HCT116 (cell line): Measurements from ENCODE around the gene GAREM2. TPM values are rescaled to one million over a fixed set of nuclear protein-coding genes. Genes with fewer than 3 reads are reported as not detected.

Source experiments
- ATAC-seq: fragments of 200-7000 bp; cut with Tn5 transposase; 2 replicates; pipeline ENCODE4 v1.9.1; 2020; ENCODE audit warnings: mild to moderate bottlenecking, moderate library complexity
- BruUV-seq: library from RNA; stranded (reverse); fragments of 400-500 nt; replicated peaks from 2 replicates; lab custom pipeline; 2021; lab: Mats Ljungman, UMichigan
- CTCF ChIA-PET: fragments of 300-600 bp; sonication (Branson Sonifier 250); formaldehyde crosslinking; loops from one replicate; lab custom pipeline; 2021; ENCODE audit warnings: antibody characterized with exemption; lab: Charles Lee
- POLR2A ChIA-PET: fragments of 300-600, 350-600 bp; sonication (Branson Sonifier 250); formaldehyde crosslinking; loops from one replicate; lab custom pipeline; 2021; ENCODE audit warnings: antibody characterized with exemption; lab: Charles Lee
- RAD21 ChIA-PET, 2 experiments: fragments of 300-600 bp; sonication (Branson Sonifier 250); formaldehyde crosslinking; loops; one replicate each; lab custom pipeline; 2023; ENCODE audit warnings: low total read pairs in 2 of 2; ENCODE audit not compliant: uncharacterized antibody in 2 of 2, unreplicated experiment in 2 of 2, low non-redundant PET in 1 of 2; lab: Charles Lee
- DNase-seq: peaks from one replicate; pipeline ENCODE4 v3.0.0-alpha.2; 2010; ENCODE audit warnings: low read depth, low spot score
- H2AFZ ChIP-seq: fragments of 200-600 bp; shearing (Covaris generic), sonication (generic); 2 replicates; pipeline ENCODE4 v1.6.1; 2017; ENCODE audit warnings: low read depth, mixed run types, mixed read lengths, antibody characterized with exemption, low read length; ENCODE audit not compliant: poor library complexity, severe bottlenecking
- H3K27ac ChIP-seq: 2 replicates; pipeline ENCODE4 v1.5.1; 2012; ENCODE audit warnings: low read depth, low read length
- H3K27me3 ChIP-seq: fragments of 200-600 bp; sonication (generic); 2 replicates; pipeline ENCODE4 v1.6.1; 2016; ENCODE audit warnings: mixed run types, low read length, mixed read lengths; ENCODE audit not compliant: insufficient read depth
- H3K36me3 ChIP-seq, 2 experiments: fragments of 200-500 bp in 1 of 2; fragments of 200-600 bp in 1 of 2; sonication (Bioruptor generic) in 1 of 2; sonication (generic) in 1 of 2; 2 replicates each; pipeline versions ENCODE4 v1.5.1 to v1.6.1; 2014 to 2016; ENCODE audit warnings: low read length in 2 of 2, inconsistent platforms in 1 of 2, mixed read lengths in 1 of 2, mixed run types in 1 of 2; ENCODE audit not compliant: insufficient read depth in 2 of 2, control insufficient read depth in 1 of 2
- H3K4me1 ChIP-seq, 2 experiments: fragments of 200-600 bp in 1 of 2; sonication (generic) in 1 of 2; 2 replicates each; pipeline versions ENCODE4 v1.5.1 to v1.6.1; 2012 to 2017; ENCODE audit warnings: low read length in 2 of 2, inconsistent platforms in 1 of 2, mild to moderate bottlenecking in 1 of 2, mixed read lengths in 1 of 2, mixed run types in 1 of 2, moderate library complexity in 1 of 2; ENCODE audit not compliant: insufficient read depth in 2 of 2, control insufficient read depth in 1 of 2
- H3K4me2 ChIP-seq: fragments of 200-600 bp; sonication (generic); 2 replicates; pipeline ENCODE4 v1.6.1; 2017; ENCODE audit warnings: mixed run types, low read length, mixed read lengths
- H3K4me3 ChIP-seq, 2 experiments: fragments of 200-600 bp in 1 of 2; sonication (generic) in 1 of 2; replicated peaks in 1 of 2; 2 replicates each; pipeline ENCODE4 v1.5.1; 2011 to 2016; ENCODE audit warnings: low read length in 2 of 2, control low read depth in 1 of 2, low read depth in 1 of 2, mild to moderate bottlenecking in 1 of 2, mixed read lengths in 1 of 2, mixed run types in 1 of 2
- H3K79me2 ChIP-seq: fragments of 200-600 bp; sonication (generic); 2 replicates; pipeline ENCODE4 v1.6.1; 2017; ENCODE audit warnings: mild to moderate bottlenecking, mixed run types, low read length, moderate library complexity, mixed read lengths; ENCODE audit not compliant: insufficient read depth
- H3K9ac ChIP-seq: fragments of 200-600 bp; sonication (generic); 2 replicates; pipeline ENCODE4 v1.6.1; 2016; ENCODE audit warnings: low read length, mixed read lengths
- H3K9me2 ChIP-seq: fragments of 200-600 bp; sonication (generic), shearing (Covaris generic); 2 replicates; pipeline ENCODE4 v1.6.1; 2017; ENCODE audit warnings: mixed run types, mild to moderate bottlenecking, moderate library complexity; ENCODE audit not compliant: insufficient read depth
- H3K9me3 ChIP-seq, 2 experiments: fragments of 200-500 bp in 1 of 2; fragments of 200-600 bp in 1 of 2; sonication (Bioruptor generic) in 1 of 2; sonication (generic) in 1 of 2; 2 replicates each; pipeline ENCODE4 v1.6.1; 2014 to 2017; ENCODE audit warnings: low read length in 2 of 2, mixed read lengths in 2 of 2, inconsistent platforms in 1 of 2, low read depth in 1 of 2, mild to moderate bottlenecking in 1 of 2, mixed run types in 1 of 2, moderate library complexity in 1 of 2; ENCODE audit not compliant: control insufficient read depth in 1 of 2, insufficient read depth in 1 of 2
- H4K20me1 ChIP-seq: fragments of 200-600 bp; sonication (generic), shearing (Covaris generic); 2 replicates; pipeline ENCODE4 v1.6.1; 2017; ENCODE audit warnings: mixed run types, mild to moderate bottlenecking, moderate library complexity; ENCODE audit not compliant: insufficient read depth
- CEBPB ChIP-seq: IDR thresholded peaks from 2 replicates; pipeline ENCODE4 v1.6.1; 2012; ENCODE audit warnings: low read depth
- EZH2phosphoT487 ChIP-seq: fragments of 200-600 bp; IDR thresholded peaks from 2 replicates; pipeline ENCODE4 v1.6.1; 2018; ENCODE audit warnings: antibody characterized with exemption, borderline replicate concordance
- FOSL1 ChIP-seq: IDR thresholded peaks from 2 replicates; pipeline ENCODE4 v1.6.1; 2012; ENCODE audit warnings: low read depth
- POLR2A ChIP-seq: IDR thresholded peaks from 2 replicates; pipeline ENCODE4 v1.7.0; 2011; ENCODE audit warnings: borderline replicate concordance; ENCODE audit not compliant: insufficient read depth, insufficient read length; ENCODE audit errors: extremely low read depth
- TCF7L2 ChIP-seq: IDR thresholded peaks from 2 replicates; pipeline ENCODE4 v1.7.0; 2011; ENCODE audit warnings: borderline replicate concordance, inconsistent platforms; ENCODE audit not compliant: insufficient read depth, insufficient read length; ENCODE audit errors: extremely low read depth
- intact Hi-C: fragments of 100-400 bp; cut with micrococcal nuclease; formaldehyde crosslinking; loops from 2 replicates; pipeline ENCODE4 v1.10.0; 2022
- total RNA-seq: library from RNA; stranded (reverse); gene quantifications from one replicate; pipeline ENCODE4 v1.2.1, GENCODE V29; 2021; ENCODE audit not compliant: unreplicated experiment
- TF ChIP-seq, protein P1 (sequence below): IDR thresholded peaks from 2 replicates; pipeline ENCODE4 v1.6.1; 2012; ENCODE audit warnings: low read depth
- TF ChIP-seq, protein P2 (sequence below): IDR thresholded peaks from 2 replicates; pipeline ENCODE4 v1.6.1; 2012

Gene GAREM2
- total RNA-seq, 1 experiment from 2014 or later = 13.3 TPM

DNA sequence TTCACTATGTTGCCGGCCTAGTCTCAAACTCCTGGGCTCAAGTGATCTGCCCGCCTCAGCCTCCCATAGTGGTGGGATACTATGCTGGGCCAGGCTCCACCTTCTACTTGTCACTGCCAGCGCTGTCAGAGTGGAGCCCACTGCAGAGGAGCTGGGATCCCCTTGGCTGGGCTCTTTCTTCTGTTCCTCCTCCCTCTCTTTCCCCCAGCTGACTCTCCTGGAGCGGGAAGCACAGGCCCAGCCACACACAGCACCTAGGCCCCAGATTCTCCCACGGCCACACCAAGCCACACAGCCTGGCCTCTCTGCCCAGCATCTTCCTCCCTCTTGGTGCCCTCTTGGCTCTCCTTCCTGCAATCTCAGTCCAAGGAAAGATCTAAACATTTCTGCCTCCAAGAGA lies 3.7 kb upstream of the GAREM2 start (continued):
- TF ChIP-seq, protein P1, sequence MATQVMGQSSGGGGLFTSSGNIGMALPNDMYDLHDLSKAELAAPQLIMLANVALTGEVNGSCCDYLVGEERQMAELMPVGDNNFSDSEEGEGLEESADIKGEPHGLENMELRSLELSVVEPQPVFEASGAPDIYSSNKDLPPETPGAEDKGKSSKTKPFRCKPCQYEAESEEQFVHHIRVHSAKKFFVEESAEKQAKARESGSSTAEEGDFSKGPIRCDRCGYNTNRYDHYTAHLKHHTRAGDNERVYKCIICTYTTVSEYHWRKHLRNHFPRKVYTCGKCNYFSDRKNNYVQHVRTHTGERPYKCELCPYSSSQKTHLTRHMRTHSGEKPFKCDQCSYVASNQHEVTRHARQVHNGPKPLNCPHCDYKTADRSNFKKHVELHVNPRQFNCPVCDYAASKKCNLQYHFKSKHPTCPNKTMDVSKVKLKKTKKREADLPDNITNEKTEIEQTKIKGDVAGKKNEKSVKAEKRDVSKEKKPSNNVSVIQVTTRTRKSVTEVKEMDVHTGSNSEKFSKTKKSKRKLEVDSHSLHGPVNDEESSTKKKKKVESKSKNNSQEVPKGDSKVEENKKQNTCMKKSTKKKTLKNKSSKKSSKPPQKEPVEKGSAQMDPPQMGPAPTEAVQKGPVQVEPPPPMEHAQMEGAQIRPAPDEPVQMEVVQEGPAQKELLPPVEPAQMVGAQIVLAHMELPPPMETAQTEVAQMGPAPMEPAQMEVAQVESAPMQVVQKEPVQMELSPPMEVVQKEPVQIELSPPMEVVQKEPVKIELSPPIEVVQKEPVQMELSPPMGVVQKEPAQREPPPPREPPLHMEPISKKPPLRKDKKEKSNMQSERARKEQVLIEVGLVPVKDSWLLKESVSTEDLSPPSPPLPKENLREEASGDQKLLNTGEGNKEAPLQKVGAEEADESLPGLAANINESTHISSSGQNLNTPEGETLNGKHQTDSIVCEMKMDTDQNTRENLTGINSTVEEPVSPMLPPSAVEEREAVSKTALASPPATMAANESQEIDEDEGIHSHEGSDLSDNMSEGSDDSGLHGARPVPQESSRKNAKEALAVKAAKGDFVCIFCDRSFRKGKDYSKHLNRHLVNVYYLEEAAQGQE = no peak
- TF ChIP-seq, protein P2, sequence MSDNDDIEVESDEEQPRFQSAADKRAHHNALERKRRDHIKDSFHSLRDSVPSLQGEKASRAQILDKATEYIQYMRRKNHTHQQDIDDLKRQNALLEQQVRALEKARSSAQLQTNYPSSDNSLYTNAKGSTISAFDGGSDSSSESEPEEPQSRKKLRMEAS = no peak
- TF ChIP-seq CEBPB (no peak), EZH2phosphoT487 (no peak), POLR2A (no peak)

GRCh38 chr2:26169681-26170414 lies 3.0 kb upstream of the GAREM2 start:
- no peaks in the 10 kb centered on the region for H3K9me2 ChIP-seq
- H3K4me3 ChIP-seq = no peak overlapping the region
- ChIA-PET POLR2A (no interaction called here), RAD21 (no interaction called here), CTCF (no interaction called here)
- intact Hi-C loops = loop anchor here (2.0 kb wide), 1 partner anchor 299 kb away; no protein-coding TSS in a partner anchor
- no peak overlapping the region for H3K9ac ChIP-seq
- no peak overlapping the region for H3K4me2 ChIP-seq
- ATAC-seq (no peak), DNase-seq (no peak)
- no TSS peak for BruUV-seq
- no peak overlapping the region for H2AFZ ChIP-seq
- H3K27me3 ChIP-seq = no peaks in the 10 kb centered on the region
- no peaks in the 10 kb centered on the region for H3K9me3 ChIP-seq
- no peak overlapping the region for H3K27ac ChIP-seq
- no peaks in the 10 kb centered on the region for H3K36me3 ChIP-seq
- peaks cover 6% of the 10 kb centered on the region; the same call in 1 of the 2 replicates for H3K79me2 ChIP-seq
- H4K20me1 ChIP-seq = no peaks in the 10 kb centered on the region
- TF ChIP-seq, protein P1 = no peak
- TF ChIP-seq FOSL1 = no peak
- no peak for TF ChIP-seq TCF7L2
- H3K4me1 ChIP-seq = peaks cover 0 to 12% of the 10 kb centered on the region in 2 experiments; a peak in 1 of 4 replicates
